Kidney (tissue), 14 donors: ENCODE data around the gene SIX4. TPM values are rescaled to one million over a fixed set of nuclear protein-coding genes. Genes with fewer than 3 reads are reported as not detected.

Experiments
- DNase-seq, 5 donors: peaks; one replicate each; pipeline ENCODE4 v3.0.0-alpha.2; 2013 to 2020
- FAIRE-seq: peaks from 2 replicates; lab custom pipeline; 2012; peaks lifted over from hg19 to GRCh38; lab: Jason Lieb, UNC
- H3K27ac ChIP-seq, 2 donors: one replicate each; pipeline ENCODE4 v1.7.0; 2013; ENCODE audit warnings: low read depth in 2 of 2, low read length in 2 of 2, inconsistent platforms in 1 of 2
- H3K27me3 ChIP-seq: one replicate; pipeline ENCODE4 v1.7.1; 2013; ENCODE audit warnings: low read length, inconsistent platforms; ENCODE audit not compliant: control insufficient read depth, insufficient read depth
- H3K36me3 ChIP-seq, 3 donors: one replicate each; pipeline versions ENCODE4 v1.7.0 to v1.7.1; 2013; ENCODE audit warnings: low read length in 3 of 3, control low read depth in 1 of 3, inconsistent platforms in 1 of 3; ENCODE audit not compliant: insufficient read depth in 3 of 3, control insufficient read depth in 2 of 3
- H3K4me1 ChIP-seq, 3 donors: one replicate each; pipeline versions ENCODE4 v1.7.0 to v1.7.1; 2013; ENCODE audit warnings: low read length in 3 of 3, inconsistent platforms in 1 of 3, low read depth in 1 of 3; ENCODE audit not compliant: control insufficient read depth in 2 of 3, insufficient read depth in 2 of 3
- H3K4me3 ChIP-seq, 3 donors: one replicate each; pipeline versions ENCODE4 v1.7.0 to v1.8.1; 2013; ENCODE audit warnings: low read length in 3 of 3, control low read depth in 1 of 3, inconsistent platforms in 1 of 3
- H3K9ac ChIP-seq, 3 donors: one replicate each; pipeline versions ENCODE4 v1.7.0 to v1.7.1; 2013; ENCODE audit warnings: low read length in 3 of 3, control low read depth in 1 of 3, inconsistent platforms in 1 of 3
- H3K9me3 ChIP-seq, 3 donors: one replicate each; pipeline versions ENCODE4 v1.7.0 to v1.7.1; 2013; ENCODE audit warnings: low read length in 3 of 3, control low read depth in 1 of 3, inconsistent platforms in 1 of 3; ENCODE audit not compliant: control insufficient read depth in 2 of 3, insufficient read depth in 1 of 3
- CTCF ChIP-seq: IDR thresholded peaks from 3 replicates; pipeline ENCODE4 v1.5.1; 2012; ENCODE audit warnings: mild to moderate bottlenecking, moderate library complexity, borderline replicate concordance; ENCODE audit not compliant: insufficient read depth; ENCODE audit errors: extremely low read depth
- intact Hi-C: fragments of 100-400 bp; cut with DNase I; formaldehyde crosslinking; loops from one replicate; pipeline ENCODE4 v1.11.1; 2022
- polyA plus RNA-seq: library from polyadenylated mRNA; stranded (reverse); fragments of 350-450 nt; fragmentation: Illumina TruSeq; extraction: RNeasy Lipid Tissue Mini Kit (QIAGEN cat#74804); gene quantifications from one replicate; pipeline ENCODE4 v1.2.3, GENCODE V29; 2014; ENCODE audit warnings: low read depth, low replicate concordance; ENCODE audit not compliant: insufficient read depth
- total RNA-seq: library from RNA; stranded (reverse); fragmentation: NEBNext Ultra II Directional; extraction: Animal tissue kit (Norgen Biotek cat#: 25700); gene quantifications from one replicate; pipeline ENCODE4 v1.2.1, GENCODE V29; 2021
- donor health status: control.
- donor health status: control.
- donor health status: control.
- donor health status: control.
- donor health status: control.
- donor health status: DM: yes; HTN: yes; CAD: no.
- donor health status: Normal renal cell carcinoma (clear cell type).

The SIX4 gene
- total and polyA plus RNA-seq, 2 donors from 2014 or later: 0.75 to 2.8 TPM

- Histone ChIP-seq H3K27me3 (no peaks in the 10 kb centered on the region), H3K36me3 (no peaks in the 10 kb centered on the region), H3K4me1 (no peaks in the 10 kb centered on the region), H3K27ac (no peak overlapping the region), H3K9ac (no peak overlapping the region), H3K4me3 (no peak overlapping the region), H3K9me3 (no peaks in the 10 kb centered on the region)
- intact Hi-C loops: no loop called here
- DNase-seq: peak in 2 of 5 donors; percentile 18 to 68
- TF ChIP-seq CTCF: no peak
- FAIRE-seq: no peak
Measured at GRCh38 chr14:60758885-60759284, 34.7 kb upstream of the SIX4 start.

GRCh38 chr14:60757567-60758002 lies 33.4 kb upstream of the SIX4 start:
- FAIRE-seq (no peak), DNase-seq (no peak)
- no peaks in the 10 kb centered on the region for H3K4me1 ChIP-seq
- no peak overlapping the region for H3K4me3 ChIP-seq
- H3K9ac ChIP-seq: no peak overlapping the region
- H3K9me3 ChIP-seq: no peaks in the 10 kb centered on the region
- no peaks in the 10 kb centered on the region for H3K36me3 ChIP-seq
- H3K27me3 ChIP-seq: no peaks in the 10 kb centered on the region
- TF ChIP-seq CTCF: no peak
- intact Hi-C loops: no loop called here
- no peak overlapping the region for H3K27ac ChIP-seq

- Histone ChIP-seq H3K4me3 (no peak overlapping the region), H3K4me1 (no peaks in the 10 kb centered on the region), H3K27me3 (no peaks in the 10 kb centered on the region), H3K36me3 (no peaks in the 10 kb centered on the region), H3K27ac (no peak overlapping the region), H3K9me3 (no peaks in the 10 kb centered on the region), H3K9ac (no peak overlapping the region)
- TF ChIP-seq CTCF: no peak
- DNase-seq (no peak), FAIRE-seq (no peak)
- intact Hi-C loops: no loop called here
Measured at GRCh38 chr14:60756847-60757246, 32.7 kb upstream of the SIX4 start.
